H1 (cell line): ENCODE results near the gene C1QTNF7. TPM values are rescaled to one million over a fixed set of nuclear protein-coding genes. Genes with fewer than 3 reads are reported as not detected.

Experiments
- CTCF ChIA-PET: fragments of 300-600 bp; sonication (Branson Sonifier 250); formaldehyde crosslinking; loops from one replicate; lab custom pipeline; 2021; ENCODE audit not compliant: partially characterized antibody; lab: Charles Lee
- POLR2A ChIA-PET: fragments of 300-600 bp; sonication (Branson Sonifier 250); formaldehyde crosslinking; loops from one replicate; lab custom pipeline; 2021; ENCODE audit warnings: inconsistent platforms; ENCODE audit not compliant: partially characterized antibody; lab: Charles Lee
- DNase-seq, 2 experiments: peaks; one replicate each; pipeline versions ENCODE4 v3.0.0 to v3.0.0-alpha.2; 2010 to 2022; ENCODE audit warnings: low spot score in 2 of 2, low read depth in 1 of 2, mixed read lengths in 1 of 2
- FAIRE-seq: peaks from 2 replicates; lab custom pipeline; 2011; peaks lifted over from hg19 to GRCh38; lab: Jason Lieb, UNC
- H2AFZ ChIP-seq: 2 replicates; pipeline ENCODE4 v1.8.1; 2012; ENCODE audit warnings: low read length, inconsistent platforms
- H2AK5ac ChIP-seq: 2 replicates; pipeline ENCODE4 v1.6.1; 2013; ENCODE audit warnings: low read depth, low read length
- H2BK120ac ChIP-seq: replicated peaks from 2 replicates; pipeline ENCODE3; 2013; ENCODE audit warnings: low read depth, low read length, inconsistent platforms
- H2BK12ac ChIP-seq: 2 replicates; pipeline ENCODE4 v1.6.1; 2013; ENCODE audit warnings: low read depth, low read length
- H2BK15ac ChIP-seq: 2 replicates; pipeline ENCODE4 v1.6.1; 2013; ENCODE audit warnings: low read length
- H2BK20ac ChIP-seq: 2 replicates; pipeline ENCODE4 v1.6.1; 2013; ENCODE audit warnings: low read length
- H2BK5ac ChIP-seq: 2 replicates; pipeline ENCODE4 v1.6.1; 2013; ENCODE audit warnings: low read depth, low read length
- H3K14ac ChIP-seq: 2 replicates; pipeline ENCODE4 v1.6.1; 2013; ENCODE audit warnings: inconsistent platforms; ENCODE audit not compliant: insufficient read length
- H3K18ac ChIP-seq: 2 replicates; pipeline ENCODE4 v1.6.1; 2013; ENCODE audit warnings: low read length; ENCODE audit errors: extremely low read depth
- H3K23ac ChIP-seq: 2 replicates; pipeline ENCODE4 v1.6.1; 2013; ENCODE audit warnings: inconsistent platforms; ENCODE audit not compliant: insufficient read length
- H3K23me2 ChIP-seq: 2 replicates; pipeline ENCODE4 v1.6.1; 2013; ENCODE audit warnings: low read depth, low read length
- H3K27ac ChIP-seq: 2 replicates; pipeline ENCODE4 v1.6.1; 2011; ENCODE audit warnings: low read depth, low read length, inconsistent platforms
- H3K27me3 ChIP-seq, 4 experiments: replicated peaks in 1 of 4; 1 replicate in 1 of 4; 2 replicates in 3 of 4; pipeline versions ENCODE4 v1.6.1 to v1.8.1; 2011 to 2013; ENCODE audit warnings: low read length in 3 of 4, mild to moderate bottlenecking in 3 of 4, inconsistent platforms in 2 of 4, mixed read lengths in 2 of 4, moderate library complexity in 1 of 4; ENCODE audit not compliant: control insufficient read depth in 3 of 4, insufficient read depth in 3 of 4; ENCODE audit errors: extremely low read depth in 1 of 4
- H3K36me3 ChIP-seq, 4 experiments: 2 replicates each; pipeline versions ENCODE4 v1.6.1 to v1.8.1; 2011 to 2013; ENCODE audit warnings: mild to moderate bottlenecking in 4 of 4, low read length in 3 of 4, moderate library complexity in 2 of 4, control low read depth in 1 of 4, inconsistent platforms in 1 of 4; ENCODE audit not compliant: insufficient read depth in 4 of 4, control insufficient read depth in 2 of 4
- H3K4ac ChIP-seq: replicated peaks from 2 replicates; pipeline ENCODE3; 2013; ENCODE audit warnings: low read length, low read depth, mixed read lengths, inconsistent platforms; ENCODE audit not compliant: insufficient read length
- H3K4me1 ChIP-seq, 4 experiments: replicated peaks in 1 of 4; 1 replicate in 1 of 4; 2 replicates in 3 of 4; pipeline versions ENCODE4 v1.6.1 to v1.8.1; 2011 to 2013; ENCODE audit warnings: low read length in 3 of 4, inconsistent platforms in 2 of 4, mixed read lengths in 1 of 4; ENCODE audit not compliant: insufficient read depth in 4 of 4, control insufficient read depth in 3 of 4
- H3K4me2 ChIP-seq, 2 experiments: 2 replicates each; pipeline versions ENCODE4 v1.6.1 to v1.8.1; 2011 to 2013; ENCODE audit warnings: low read depth in 2 of 2, low read length in 2 of 2, control low read depth in 1 of 2, inconsistent platforms in 1 of 2, mild to moderate bottlenecking in 1 of 2; ENCODE audit not compliant: insufficient read depth in 1 of 2
- H3K4me3 ChIP-seq, 4 experiments: fragments of 200-600, 300-600 bp in 1 of 4; sonication (generic), shearing (Covaris generic), sonication (Bioruptor Twin) in 1 of 4; 2 replicates each; pipeline versions ENCODE4 v1.5.1 to v1.8.1; 2011 to 2016; ENCODE audit warnings: low read length in 4 of 4, low read depth in 3 of 4, control low read depth in 2 of 4, inconsistent platforms in 2 of 4, mild to moderate bottlenecking in 2 of 4, mixed read lengths in 1 of 4, moderate library complexity in 1 of 4; ENCODE audit not compliant: insufficient read depth in 2 of 4; ENCODE audit errors: extremely low read depth in 1 of 4
- H3K56ac ChIP-seq: replicated peaks from 2 replicates; pipeline ENCODE3; 2013; ENCODE audit warnings: low read depth, mild to moderate bottlenecking, mixed read lengths, low read length, inconsistent platforms; ENCODE audit not compliant: insufficient read length
- H3K79me1 ChIP-seq: 2 replicates; pipeline ENCODE4 v1.6.1; 2013; ENCODE audit warnings: low read depth, low read length, control low read depth
- H3K79me2 ChIP-seq, 2 experiments: 2 replicates each; pipeline versions ENCODE4 v1.6.1 to v1.8.1; 2012 to 2013; ENCODE audit warnings: low read length in 2 of 2, mild to moderate bottlenecking in 2 of 2, inconsistent platforms in 1 of 2; ENCODE audit not compliant: insufficient read depth in 2 of 2, control insufficient read depth in 1 of 2
- H3K9ac ChIP-seq, 4 experiments: replicated peaks in 1 of 4; 1 replicate in 1 of 4; 2 replicates in 3 of 4; pipeline versions ENCODE4 v1.6.1 to v1.8.1; 2011 to 2013; ENCODE audit warnings: low read depth in 3 of 4, low read length in 3 of 4, control low read depth in 2 of 4, mild to moderate bottlenecking in 2 of 4, moderate library complexity in 2 of 4, inconsistent platforms in 1 of 4; ENCODE audit errors: extremely low read depth in 1 of 4
- H3K9me3 ChIP-seq, 2 experiments: 2 replicates each; pipeline versions ENCODE4 v1.6.1 to v1.8.1; 2012 to 2013; ENCODE audit warnings: mild to moderate bottlenecking in 2 of 2, moderate library complexity in 2 of 2, control low read depth in 1 of 2, inconsistent platforms in 1 of 2, low read depth in 1 of 2, low read length in 1 of 2, mixed read lengths in 1 of 2; ENCODE audit not compliant: insufficient read depth in 2 of 2
- H4K20me1 ChIP-seq, 2 experiments: replicated peaks in 1 of 2; 2 replicates each; pipeline versions ENCODE3 to v1.8.1; 2011 to 2013; ENCODE audit warnings: inconsistent platforms in 2 of 2, low read length in 2 of 2, mild to moderate bottlenecking in 1 of 2; ENCODE audit not compliant: insufficient read depth in 2 of 2, control insufficient read depth in 1 of 2
- H4K5ac ChIP-seq: 2 replicates; pipeline ENCODE4 v1.6.1; 2013; ENCODE audit warnings: low read length, low read depth, mixed read lengths, inconsistent platforms; ENCODE audit not compliant: insufficient read length
- H4K8ac ChIP-seq: 2 replicates; pipeline ENCODE4 v1.8.0; 2013; ENCODE audit warnings: mild to moderate bottlenecking, moderate library complexity, low read length, inconsistent platforms; ENCODE audit not compliant: insufficient read depth; ENCODE audit errors: extremely low read depth
- H4K91ac ChIP-seq: replicated peaks from 2 replicates; pipeline ENCODE3; 2013; ENCODE audit warnings: low read length, mixed read lengths, inconsistent platforms; ENCODE audit not compliant: insufficient read length
- ATF3 ChIP-seq: IDR thresholded peaks from 2 replicates; pipeline ENCODE4 v1.6.1; 2011; ENCODE audit warnings: low read depth, mild to moderate bottlenecking, low read length; ENCODE audit not compliant: insufficient read depth
- CBX8 ChIP-seq: fragments of 300-800, 300-1000 bp; sonication (generic); IDR thresholded peaks from 2 replicates; pipeline ENCODE4 v1.7.1; 2016; ENCODE audit warnings: low read depth, low read length, borderline replicate concordance
- CTBP2 ChIP-seq: IDR thresholded peaks from 2 replicates; pipeline ENCODE4 v1.7.0; 2011; ENCODE audit warnings: borderline replicate concordance, mild to moderate bottlenecking, moderate library complexity, mixed read lengths, low read length; ENCODE audit not compliant: insufficient read depth, insufficient read length
- GABPA ChIP-seq: IDR thresholded peaks from 2 replicates; pipeline ENCODE4 v1.6.1; 2011; ENCODE audit warnings: mild to moderate bottlenecking, low read length, moderate library complexity, borderline replicate concordance; ENCODE audit not compliant: insufficient read depth
- JUN ChIP-seq: IDR thresholded peaks from 2 replicates; pipeline ENCODE4 v1.6.1; 2011; ENCODE audit warnings: low read depth, mild to moderate bottlenecking, improper control_type of control experiment, low read length
- KDM5A ChIP-seq: fragments of 200-600 bp; IDR thresholded peaks from 2 replicates; pipeline ENCODE4 v1.7.1; 2012; ENCODE audit warnings: mild to moderate bottlenecking, low read length, inconsistent platforms, mixed read lengths
- SIX5 ChIP-seq: IDR thresholded peaks from 2 replicates; pipeline ENCODE4 v1.6.1; 2011; ENCODE audit warnings: mild to moderate bottlenecking, low read depth, low read length
- ZNF274 ChIP-seq: IDR thresholded peaks from 2 replicates; pipeline ENCODE4 v1.7.0; 2012; ENCODE audit warnings: low read length, borderline replicate concordance; ENCODE audit errors: extremely low read depth
- WGBS, 2 experiments: shearing (Covaris generic) in 1 of 2; methylation state at CpG; one replicate each; pipeline versions ENCODE4 v1.1.6 to v1.1.7; 2013 to 2015; ENCODE audit warnings: low lambda C conversion rate in 2 of 2, mixed read lengths in 2 of 2, inconsistent platforms in 1 of 2, low coverage in 1 of 2, missing lambda C conversion rate in 1 of 2; ENCODE audit not compliant: insufficient replicate concordance in 2 of 2, insufficient coverage in 1 of 2, insufficient read length in 1 of 2; ENCODE audit errors: extremely low coverage in 1 of 2, missing lambda C conversion rate in 1 of 2; 5-methylcytosine and 5-hydroxymethylcytosine counted together
- polyA plus RNA-seq, 7 experiments: library from polyadenylated mRNA; depleted of rRNA in 3 of 7; stranded (reverse) in 5 of 7; unstranded in 2 of 7; fragments of >200 nt in 5 of 7; fragments of 200-250 nt in 2 of 7; gene quantifications; 1 replicate in 5 of 7; 2 replicates in 1 of 7; 4 replicates in 1 of 7; pipeline versions ENCODE4 v1.2.1 to v1.2.3, GENCODE V29; 2011 to 2013; ENCODE audit warnings: missing spikeins in 2 of 7, mixed read lengths in 2 of 7
- total RNA-seq: library from RNA; stranded (reverse); fragmentation: NEBNext Ultra II Directional; extraction: Animal tissue kit (Norgen Biotek cat#: 25700); gene quantifications from 2 replicates; pipeline ENCODE4 v1.2.1, GENCODE V29; 2021

C1QTNF7 gene
- total and polyA plus RNA-seq, 2 of the 8 experiments (the other 6 are each of a cell fraction or from before 2014, with no cell fraction given) = not detected

- Histone ChIP-seq H3K4me3 (no peak overlapping the region), H3K79me2 (no peaks in the 10 kb centered on the region), H3K23ac (no peak overlapping the region), H3K4me1 (peaks cover 0 to 4% (median 2%) of the 10 kb centered on the region in 4 experiments; a peak in 3 of 7 replicates), H2BK5ac (no peak overlapping the region), H3K14ac (no peak overlapping the region), H2AFZ (no peak overlapping the region), H4K20me1 (no peaks in the 10 kb centered on the region), H3K4ac (no peak overlapping the region), H2BK120ac (no peak overlapping the region), H3K18ac (no peak overlapping the region), H3K56ac (no peak overlapping the region), H3K9ac (no peak overlapping the region), H4K91ac (no peak overlapping the region), H4K8ac (no peak overlapping the region), H2BK12ac (no peak overlapping the region), H3K9me3 (no peaks in the 10 kb centered on the region), H2BK20ac (no peak overlapping the region), H3K36me3 (no peaks in the 10 kb centered on the region), H4K5ac (no peak overlapping the region), H3K27me3 (no peaks in the 10 kb centered on the region), H3K79me1 (no peaks in the 10 kb centered on the region), H3K4me2 (no peak overlapping the region), H2AK5ac (no peak overlapping the region), H2BK15ac (no peak overlapping the region), H3K27ac (no peak overlapping the region), H3K23me2 (no peaks in the 10 kb centered on the region)
- TF ChIP-seq SIX5 = no peak
- no peak for TF ChIP-seq ATF3
- TF ChIP-seq JUN = no peak
- TF ChIP-seq ZNF274 = no peak
- no peak for TF ChIP-seq CBX8
- TF ChIP-seq GABPA = no peak
- TF ChIP-seq KDM5A = no peak
- no peak for TF ChIP-seq CTBP2
- no peak for DNase-seq
- ChIA-PET POLR2A (no interaction called here), CTCF (interaction anchor here (1.3 to 5.4 kb wide), 3 partner anchors 18 to 140 kb away, joined by 3 to 37 read pairs (median 4); no protein-coding TSS in a partner anchor)
- no peak for FAIRE-seq
- 82% methylated on average over 1 of the region's 1 CpG; no CpG with 5 or more reads in 1 of the 2 experiments for WGBS, 2 experiments
These were observed 49.3 kb upstream of the C1QTNF7 start for GRCh38 chr4:15378493-15378892.
